HS-27A (cell line): Measurements from ENCODE around the gene SMYD3.

Experiments used
- DNase-seq: peaks from one replicate; pipeline ENCODE4 v3.0.0-alpha.2; 2012; ENCODE audit warnings: low read depth, missing footprints

SMYD3 gene

GRCh38 chr1:245872475-245872874, 634.6 kb downstream of the SMYD3 start:
- no peak for DNase-seq

- no peak for DNase-seq
These were observed 635.2 kb downstream of the SMYD3 start for GRCh38 chr1:245871915-245872314.

- no peak for DNase-seq
These were observed 635.9 kb downstream of the SMYD3 start for GRCh38 chr1:245871191-245871590.

- DNase-seq, result no peak
These were observed 636.4 kb downstream of the SMYD3 start for GRCh38 chr1:245870698-245871097.

- no peak for DNase-seq
These were observed 637.2 kb downstream of the SMYD3 start for GRCh38 chr1:245869847-245870246.

GRCh38 chr1:245867738-245868137, 639.3 kb downstream of the SMYD3 start:
- DNase-seq, result no peak

GRCh38 chr1:245864872-245865271, 642.2 kb downstream of the SMYD3 start:
- DNase-seq, result no peak

GRCh38 chr1:245863566-245864184, 643.4 kb downstream of the SMYD3 start:
- no peak for DNase-seq

- DNase-seq, result no peak
These were observed 644.1 kb downstream of the SMYD3 start for GRCh38 chr1:245862812-245863540.

- DNase-seq, result no peak
These were observed 646.2 kb downstream of the SMYD3 start for GRCh38 chr1:245860657-245861544.

- no peak for DNase-seq
These were observed 647.5 kb downstream of the SMYD3 start for GRCh38 chr1:245859493-245860114.

GRCh38 chr1:245858722-245859492, 648.2 kb downstream of the SMYD3 start:
- no peak for DNase-seq

- DNase-seq, result no peak
These were observed 648.9 kb downstream of the SMYD3 start for GRCh38 chr1:245858022-245858721.

GRCh38 chr1:245856944-245857531, 650.0 kb downstream of the SMYD3 start:
- DNase-seq, result no peak

GRCh38 chr1:245855846-245856730, 651.0 kb downstream of the SMYD3 start:
- no peak for DNase-seq

- no peak for DNase-seq
These were observed 653.8 kb downstream of the SMYD3 start for GRCh38 chr1:245853291-245853690.

- DNase-seq, result no peak
These were observed 664.0 kb downstream of the SMYD3 start for GRCh38 chr1:245843101-245843500.

- DNase-seq, result no peak
These were observed 665.0 kb downstream of the SMYD3 start for GRCh38 chr1:245842106-245842505.

- no peak for DNase-seq
These were observed 666.1 kb downstream of the SMYD3 start for GRCh38 chr1:245840971-245841370.
